CD4-positive, alpha-beta T cell treated with Interferon gamma for 1 hour (primary cell): Measurements from ENCODE around the gene CSHL1.
"Not testable (repeated sequence)": the region's sequence is repeated elsewhere in the genome, so short reads cannot be mapped to it uniquely, and the experiment has no call there.

Experiments used
- DNase-seq: peaks from one replicate; pipeline ENCODE4 v3.0.0-alpha.2; 2020

Gene CSHL1

GRCh38 chr17:63881935-63882601, 29.0 kb downstream of the CSHL1 start, which contains the start of gene GH2:
Gene GH2, minus strand, starts transcription at chr17:63881944. Its CDS starts 143 bp downstream, at chr17:63881801.
- DNase-seq = peak; percentile 48

DNA sequence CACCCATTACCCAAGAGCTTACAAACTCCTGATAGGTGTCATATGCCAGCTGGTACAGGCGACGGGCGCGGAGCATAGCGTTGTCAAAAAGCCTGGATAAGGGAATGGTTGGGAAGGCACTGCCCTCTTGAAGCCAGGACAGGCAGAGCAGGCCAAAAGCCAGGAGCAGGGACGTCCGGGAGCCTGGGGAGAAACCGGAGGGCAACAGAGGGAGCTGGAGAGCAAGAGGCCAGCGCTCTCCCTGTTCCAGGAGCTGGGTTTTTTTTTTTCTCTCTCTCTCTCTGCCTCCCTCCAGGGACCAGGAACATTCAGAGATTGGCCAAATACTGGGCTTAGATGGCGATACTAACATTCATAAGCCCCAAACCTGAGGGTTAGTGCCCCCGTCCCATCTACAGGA, 29.7 kb downstream of the CSHL1 start:
- DNase-seq = not testable (repeated sequence)

- no peak for DNase-seq
Measured at GRCh38 chr17:63880706-63881105, 30.4 kb downstream of the CSHL1 start.

DNA sequence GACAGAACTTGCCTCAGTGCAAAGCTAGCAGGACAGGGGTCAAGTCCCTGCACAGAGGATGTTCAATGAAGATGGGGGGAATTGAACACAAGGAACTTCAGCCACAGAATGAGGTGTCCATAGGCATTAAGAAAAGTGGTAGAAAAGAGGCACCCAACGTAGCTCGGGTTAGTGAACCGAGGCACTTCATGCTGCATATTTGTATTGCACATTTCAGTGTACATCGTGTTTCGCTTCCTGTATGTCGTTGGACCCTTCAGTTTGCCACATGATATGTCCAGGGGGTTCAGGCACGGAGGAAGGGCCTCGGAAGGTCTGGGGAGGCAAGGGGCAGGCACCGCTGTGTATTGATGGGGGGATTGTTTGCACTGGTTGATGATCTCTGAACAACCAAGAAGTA, 32.6 kb downstream of the CSHL1 start:
- not testable (repeated sequence) for DNase-seq

GRCh38 chr17:63874693-63875092, 36.4 kb downstream of the CSHL1 start:
- DNase-seq = not testable (repeated sequence)

DNA sequence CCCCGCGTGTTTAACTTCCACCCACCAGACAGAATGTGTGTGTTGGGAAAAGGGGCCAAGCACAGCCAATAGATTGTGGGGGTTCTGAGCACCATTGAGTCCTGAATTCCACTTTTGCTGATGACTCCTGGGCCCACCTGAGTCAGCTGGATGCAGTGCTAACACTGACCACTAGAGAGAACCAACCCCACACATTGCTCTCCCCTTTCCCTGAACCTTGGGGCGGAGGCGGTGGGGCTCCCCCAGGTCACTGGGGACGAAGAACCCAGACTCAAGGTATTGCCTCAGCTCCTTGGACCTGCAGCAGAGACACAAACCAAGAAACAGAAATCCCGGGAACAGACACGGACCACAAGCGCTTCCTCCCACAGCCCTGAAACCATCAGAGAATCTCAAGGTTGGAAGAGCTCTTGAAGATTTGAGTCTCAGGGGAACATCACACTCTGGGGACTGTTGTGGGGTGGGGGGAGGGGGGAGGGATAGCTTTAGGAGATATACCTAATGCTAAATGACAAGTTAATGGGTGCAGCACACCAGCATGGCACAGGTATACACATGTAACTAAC, 36.9 kb downstream of the CSHL1 start:
- DNase-seq = not testable (repeated sequence)

DNA sequence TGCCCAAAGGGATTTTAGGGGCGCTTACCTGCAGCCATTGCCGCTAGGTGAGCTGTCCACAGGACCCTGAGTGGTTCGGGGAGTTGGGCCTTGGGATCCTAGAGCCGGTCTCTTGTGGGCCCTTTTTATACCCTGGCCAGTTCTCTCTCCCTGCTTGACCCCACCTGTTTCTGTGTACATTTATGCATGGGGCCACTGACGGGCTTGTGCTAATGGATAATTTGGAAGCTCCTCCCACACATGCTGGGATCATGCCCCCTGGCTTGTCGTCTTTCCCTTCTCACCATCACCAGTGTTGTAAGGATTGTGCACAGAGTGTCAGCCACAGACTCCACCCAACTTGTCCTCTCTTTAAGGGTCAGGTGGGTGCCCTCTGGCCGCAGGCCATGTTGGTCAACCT, 37.5 kb downstream of the CSHL1 start, which contains the start of gene CSH2:
CSH2 (minus strand) TSS at position 101 of the 400 bp plus-strand sequence; CDS start at position 38, 63 bp downstream.
- not testable (repeated sequence) for DNase-seq

- not testable (repeated sequence) for DNase-seq
Measured at GRCh38 chr17:63871646-63872365, 39.3 kb downstream of the CSHL1 start.

GRCh38 chr17:63870292-63870665, 40.8 kb downstream of the CSHL1 start:
- not testable (repeated sequence) for DNase-seq

DNA sequence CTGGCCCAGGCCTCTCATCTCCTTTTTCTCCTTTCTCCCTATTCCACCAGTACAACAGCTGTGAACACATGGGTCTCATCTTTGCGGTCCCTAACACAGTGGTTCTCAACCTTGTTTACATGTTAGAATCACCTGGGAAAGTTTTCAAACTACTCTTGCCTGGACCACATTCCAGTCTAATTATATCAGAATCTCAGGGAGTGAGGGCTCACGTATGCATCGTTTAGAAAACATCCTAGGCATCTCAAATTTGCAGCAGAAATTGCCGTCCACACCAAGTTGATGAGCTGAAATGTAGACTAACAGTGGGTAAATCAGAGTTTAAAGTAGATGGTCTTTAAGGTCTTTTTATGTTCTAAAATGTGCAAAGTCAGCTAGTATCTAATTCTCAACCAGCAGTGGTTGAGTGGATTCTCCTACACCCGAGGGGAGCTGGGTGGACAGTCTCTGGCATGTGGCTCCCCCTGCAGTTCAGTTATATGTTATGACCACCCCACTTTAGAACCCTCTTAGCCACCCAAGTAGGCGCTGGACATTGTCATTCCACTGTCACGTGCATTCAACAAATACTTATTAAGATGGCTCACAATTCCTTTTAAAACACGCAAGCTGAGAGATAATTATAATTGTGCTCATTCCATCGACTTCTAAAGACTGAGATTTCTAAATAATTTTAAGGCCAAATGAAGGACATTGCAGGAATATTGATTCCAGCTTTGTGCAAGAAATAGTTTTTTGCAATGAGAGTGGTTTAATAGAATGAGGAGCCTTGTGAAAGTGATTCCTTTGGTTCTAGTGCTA, 41.4 kb downstream of the CSHL1 start:
- not testable (repeated sequence) for DNase-seq

GRCh38 chr17:63866625-63867024, 44.4 kb downstream of the CSHL1 start:
- DNase-seq = not testable (repeated sequence)
